Bone marrow (tissue), 2 donors: Measurements from ENCODE around the gene PTPRA.
"Not testable (repeated sequence)": the region's sequence is repeated elsewhere in the genome, so short reads cannot be mapped to it uniquely, and the experiment has no call there.

Experiments used
- DNase-seq, 2 donors: peaks; one replicate each; lab custom pipeline; 2025; lab: John Stamatoyannopoulos, UW

The PTPRA gene

DNA sequence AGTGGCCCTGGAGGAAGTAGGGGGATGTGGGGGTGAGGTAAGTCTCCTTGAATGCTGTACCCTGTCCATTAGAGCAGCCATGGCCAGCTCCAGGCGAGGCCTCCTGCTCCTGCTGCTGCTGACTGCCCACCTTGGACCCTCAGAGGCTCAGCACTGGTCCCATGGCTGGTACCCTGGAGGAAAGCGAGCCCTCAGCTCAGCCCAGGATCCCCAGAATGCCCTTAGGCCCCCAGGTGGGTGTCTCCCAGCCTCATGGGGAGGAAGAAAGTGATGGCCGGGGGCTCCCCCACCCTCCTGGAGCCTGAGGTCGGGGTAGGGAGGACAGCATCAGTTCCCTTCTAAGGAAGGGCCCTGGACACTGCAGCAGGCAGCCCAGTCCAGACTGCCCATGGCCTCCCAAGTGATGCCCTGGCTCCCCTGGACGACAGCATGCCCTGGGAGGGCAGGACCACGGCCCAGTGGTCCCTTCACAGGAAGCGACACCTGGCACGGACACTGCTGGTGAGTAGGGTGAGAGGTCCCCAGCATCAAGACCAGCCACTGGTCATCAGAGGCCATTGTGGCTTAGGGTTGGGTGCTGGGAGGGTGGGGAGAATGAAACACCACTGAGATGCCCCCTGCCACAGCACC lies 171.2 kb downstream of the PTPRA start:
- DNase-seq, result no peak

DNA sequence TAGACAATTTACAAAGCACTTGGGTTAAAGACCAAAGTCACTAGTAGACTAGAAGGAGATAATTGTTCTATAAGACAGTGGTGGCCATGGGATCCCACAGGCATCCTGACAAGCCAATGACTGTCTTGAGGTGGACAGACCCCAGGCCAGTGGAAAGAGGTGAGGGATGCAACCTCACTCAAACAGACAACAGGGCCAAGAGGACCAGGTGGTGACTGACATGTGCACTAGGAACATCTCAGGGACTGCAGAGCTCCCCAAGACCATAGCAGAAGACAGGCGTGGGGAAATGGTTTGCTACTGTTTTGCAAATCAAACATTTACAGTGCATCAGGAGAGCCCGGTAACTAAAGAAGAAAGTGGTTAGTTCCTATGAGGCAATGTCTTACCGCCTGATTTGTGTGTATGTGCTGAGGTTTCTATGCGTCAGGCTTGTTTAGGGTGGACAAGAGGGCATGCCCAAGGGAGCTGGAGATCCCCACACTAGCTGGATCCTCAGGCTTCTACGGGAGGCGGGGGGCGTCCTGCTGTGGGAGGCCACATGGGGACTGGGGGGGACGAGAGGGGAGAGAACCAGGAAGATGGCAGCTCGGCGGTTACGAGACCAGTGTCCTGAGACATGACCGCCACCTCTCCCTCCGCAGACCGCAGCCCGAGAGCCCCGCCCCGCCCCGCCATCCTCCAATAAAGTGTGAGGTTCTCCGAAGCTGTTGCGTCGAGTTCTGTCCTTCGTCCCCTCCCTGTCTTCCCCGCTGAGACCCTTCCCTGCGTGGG lies 171.9 kb downstream of the PTPRA start:
- DNase-seq, result peak; percentile 43 to 96

DNA sequence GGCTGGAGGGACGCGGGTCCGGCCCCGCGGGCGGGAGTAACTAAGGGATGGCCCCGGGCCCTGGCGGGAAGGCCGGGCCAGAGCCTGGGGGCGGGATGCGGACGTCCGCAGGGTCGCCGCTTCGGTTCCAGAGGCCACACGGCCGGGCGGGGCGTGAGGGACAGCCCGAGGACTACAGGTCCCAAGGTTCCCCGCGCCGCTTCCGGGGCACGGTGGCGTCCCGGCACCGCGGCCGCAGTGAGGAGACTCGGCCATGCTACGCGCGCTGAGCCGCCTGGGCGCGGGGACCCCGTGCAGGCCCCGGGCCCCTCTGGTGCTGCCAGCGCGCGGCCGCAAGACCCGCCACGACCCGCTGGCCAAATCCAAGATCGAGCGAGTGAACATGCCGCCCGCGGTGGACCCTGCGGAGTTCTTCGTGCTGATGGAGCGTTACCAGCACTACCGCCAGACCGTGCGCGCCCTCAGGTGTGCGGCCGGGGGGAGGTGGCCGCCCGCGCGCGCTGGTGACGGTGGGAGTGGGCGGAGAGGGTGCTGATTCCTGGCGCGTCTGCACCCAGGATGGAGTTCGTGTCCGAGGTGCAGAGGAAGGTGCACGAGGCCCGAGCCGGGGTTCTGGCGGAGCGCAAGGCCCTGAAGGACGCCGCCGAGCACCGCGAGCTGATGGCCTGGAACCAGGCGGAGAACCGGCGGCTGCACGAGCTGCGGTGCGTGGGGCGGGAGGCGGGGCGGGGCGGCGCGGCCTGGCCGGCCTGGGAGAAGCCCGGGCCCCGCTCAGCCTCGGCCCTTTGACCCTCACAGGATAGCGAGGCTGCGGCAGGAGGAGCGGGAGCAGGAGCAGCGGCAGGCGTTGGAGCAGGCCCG lies 172.8 kb downstream of the PTPRA start, which contains the start of gene MRPS26:
MRPS26 (plus strand) TSS at position 237 of the 861 bp plus-strand sequence; CDS start at position 254, 17 bp downstream.
- peak; percentile 53 to 96 for DNase-seq

DNA sequence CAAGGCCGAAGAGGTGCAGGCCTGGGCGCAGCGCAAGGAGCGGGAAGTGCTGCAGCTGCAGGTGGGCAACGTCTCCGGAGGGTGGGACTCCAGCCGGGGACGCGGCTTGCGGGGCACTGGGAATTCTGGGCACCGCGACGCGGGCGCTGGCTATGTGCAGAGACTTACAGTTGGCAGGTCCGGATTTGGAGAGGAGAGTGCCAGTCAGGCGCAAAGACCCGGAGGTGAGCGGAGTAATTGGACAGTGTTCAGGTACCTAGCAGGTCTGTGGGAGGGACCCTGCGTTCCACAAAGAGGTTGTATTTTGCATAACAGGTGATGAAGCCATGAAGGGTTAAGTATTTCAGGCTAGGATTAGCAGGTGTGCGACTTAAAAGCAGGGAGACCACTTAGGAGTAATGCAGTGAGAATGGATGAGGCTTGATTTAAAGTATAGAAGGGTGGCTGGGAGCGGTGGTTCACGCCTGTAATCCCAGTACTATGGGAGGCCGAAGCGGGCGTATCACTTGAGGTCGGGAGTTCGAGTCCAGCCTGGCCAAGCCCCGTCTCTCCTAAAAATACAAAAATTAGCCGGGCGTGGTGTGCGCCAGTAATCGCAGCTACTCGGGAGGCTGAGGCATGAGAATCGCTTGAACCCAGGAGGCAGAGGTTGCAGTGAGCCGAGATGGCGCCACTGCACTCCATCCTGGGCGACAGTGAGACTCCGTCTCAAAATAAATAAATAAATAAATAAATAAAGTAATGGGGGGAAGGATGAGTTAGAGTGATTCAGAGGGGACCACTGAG lies 173.6 kb downstream of the PTPRA start:
- DNase-seq, result no peak

DNA sequence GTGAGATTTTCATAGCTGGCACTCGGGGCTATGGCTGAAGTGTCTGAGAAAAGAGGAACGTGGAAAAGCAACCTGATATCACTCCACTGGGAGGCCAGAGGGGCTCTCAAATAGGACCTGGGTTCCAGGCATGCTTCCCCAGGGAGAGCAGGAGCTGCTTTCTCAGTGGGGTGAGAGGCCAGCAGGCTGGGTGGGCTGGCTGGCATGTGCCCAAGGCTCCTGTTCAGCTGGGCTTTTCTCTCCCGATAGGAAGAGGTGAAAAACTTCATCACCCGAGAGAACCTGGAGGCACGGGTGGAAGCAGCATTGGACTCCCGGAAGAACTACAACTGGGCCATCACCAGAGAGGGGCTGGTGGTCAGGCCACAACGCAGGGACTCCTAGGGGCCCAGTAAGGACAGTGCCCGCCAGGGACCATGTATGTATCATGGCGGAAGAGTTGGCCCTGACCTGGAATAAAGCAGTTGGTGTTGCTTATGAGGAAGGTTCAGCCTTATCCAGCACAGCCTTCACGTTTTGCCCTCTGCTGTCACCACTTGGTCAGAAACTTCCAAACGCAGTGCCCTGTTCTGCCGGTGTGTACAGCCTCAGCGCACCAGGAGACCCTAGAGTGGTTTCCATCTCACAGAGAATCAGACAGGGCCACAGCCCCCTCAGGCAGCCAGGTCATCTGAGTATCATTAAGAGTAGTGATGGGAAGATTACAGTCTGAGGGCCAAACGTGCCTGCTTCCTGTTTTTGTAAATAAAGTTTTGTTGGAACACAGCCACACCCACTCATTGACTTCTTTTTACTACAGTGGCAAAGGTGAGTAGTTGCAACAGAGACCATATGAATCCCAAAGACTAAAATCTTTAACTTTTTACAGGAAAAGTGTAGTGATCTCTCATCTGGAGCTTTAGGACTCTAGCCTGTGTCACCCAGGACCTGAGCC lies 174.5 kb downstream of the PTPRA start:
- no peak for DNase-seq

DNA sequence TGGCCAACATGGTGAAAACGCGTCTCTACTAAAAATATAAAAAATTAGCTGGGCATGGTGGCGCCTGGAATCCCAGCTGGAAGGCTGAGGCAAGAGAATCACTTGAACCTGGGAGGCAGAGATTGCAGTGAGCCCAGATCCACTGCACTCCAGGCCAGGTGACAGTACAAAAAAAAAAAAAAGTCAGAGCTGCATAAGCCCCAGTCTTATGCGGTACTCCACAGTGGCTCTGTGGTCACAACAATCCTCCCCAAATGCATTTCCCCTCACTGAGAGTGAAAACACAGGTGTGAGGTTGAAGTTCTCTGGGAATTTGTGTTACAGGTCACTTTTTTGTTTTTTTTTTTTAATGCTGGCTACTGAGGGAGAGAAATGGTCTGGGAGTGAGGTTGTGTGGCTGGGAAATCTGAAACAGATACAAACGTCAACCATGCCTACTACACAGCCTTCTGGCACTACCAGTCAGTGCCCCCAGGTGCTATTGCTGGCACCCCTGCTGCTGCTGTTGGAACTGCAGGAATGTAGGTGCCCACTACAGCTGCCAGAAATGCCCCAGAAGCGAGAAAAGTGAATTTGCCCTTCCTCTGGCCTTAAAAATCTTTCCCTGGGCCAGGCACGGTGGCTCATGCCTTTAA lies 178.2 kb downstream of the PTPRA start:
- DNase-seq, result no peak

DNA sequence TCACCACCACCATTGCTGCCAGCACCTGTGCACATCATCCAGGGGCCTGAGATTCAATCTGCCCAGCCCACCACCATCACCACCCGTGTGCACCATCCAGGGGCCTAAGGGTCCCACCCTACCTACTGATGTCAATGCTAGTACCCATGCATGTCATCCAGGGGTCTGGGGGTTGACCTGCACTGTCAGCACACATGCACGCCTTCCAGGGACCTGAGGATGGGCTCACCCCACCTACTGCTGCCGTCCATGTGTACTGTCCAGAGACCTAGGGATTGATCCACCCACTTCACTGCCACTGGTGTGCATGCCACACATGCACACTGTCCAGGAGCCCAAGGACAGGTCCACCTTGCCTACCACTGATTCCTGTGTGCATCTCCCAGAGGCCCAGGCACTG lies 186.2 kb downstream of the PTPRA start:
- no peak for DNase-seq

DNA sequence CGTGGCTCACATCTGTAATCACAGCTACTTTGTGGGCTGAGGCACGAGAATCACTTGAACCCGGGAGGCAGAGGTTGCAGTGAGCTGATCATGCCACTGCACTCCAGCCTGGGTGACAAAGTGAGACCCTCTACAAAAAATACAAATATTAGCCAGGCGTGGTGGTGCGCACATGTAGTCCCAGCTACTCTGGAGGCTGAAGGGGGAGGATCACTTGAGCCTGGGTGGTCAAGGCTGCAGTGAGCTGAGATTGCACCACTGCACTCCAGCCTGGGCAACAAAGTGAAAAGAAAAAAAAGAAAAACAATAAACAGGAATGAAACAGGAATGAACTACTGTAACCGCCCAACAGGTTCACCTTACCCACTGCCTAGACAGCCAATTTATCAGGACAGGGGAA lies 190.8 kb downstream of the PTPRA start:
- DNase-seq, result not testable (repeated sequence)

DNA sequence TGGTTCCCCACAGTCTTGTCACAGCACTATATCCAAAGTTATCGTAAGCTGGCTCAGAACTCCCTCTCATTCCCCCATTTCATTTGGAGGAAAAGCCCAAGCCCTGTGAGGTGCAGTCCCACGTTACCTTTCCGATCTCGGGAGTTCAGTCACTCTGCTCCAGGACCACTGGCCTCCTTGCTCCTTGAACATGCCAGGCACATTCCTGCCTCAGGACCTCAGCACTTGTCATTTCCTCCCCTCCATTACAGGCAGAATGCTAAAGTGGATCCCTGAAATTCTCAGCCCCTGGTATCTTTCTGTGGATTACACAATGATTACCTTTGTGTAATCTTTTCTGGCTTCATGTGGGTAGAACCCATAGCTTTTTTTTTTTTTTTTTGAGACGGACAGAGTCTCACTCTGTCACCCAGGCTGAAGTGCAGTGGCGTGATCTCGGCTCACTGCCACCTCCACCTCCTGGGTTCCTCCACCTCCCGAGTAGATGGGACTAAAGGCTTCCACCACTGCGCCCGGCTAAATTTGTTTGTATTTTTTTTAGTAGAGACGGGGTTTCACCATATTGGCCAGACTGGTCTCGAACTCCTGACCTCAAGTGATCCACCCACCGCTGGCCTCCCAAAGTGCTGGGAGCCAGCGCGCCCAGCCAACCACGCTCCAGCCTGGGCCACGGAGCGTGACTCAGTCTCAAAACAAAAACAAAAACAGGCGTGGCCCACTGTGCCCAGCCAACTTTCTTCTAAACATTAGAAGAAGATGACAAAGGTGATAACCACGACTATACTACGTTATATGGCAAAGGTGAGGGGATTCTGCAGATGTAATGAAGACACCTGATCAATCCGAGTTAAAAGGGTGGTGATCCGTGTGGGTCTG lies 194.1 kb downstream of the PTPRA start:
- DNase-seq, result no peak

DNA sequence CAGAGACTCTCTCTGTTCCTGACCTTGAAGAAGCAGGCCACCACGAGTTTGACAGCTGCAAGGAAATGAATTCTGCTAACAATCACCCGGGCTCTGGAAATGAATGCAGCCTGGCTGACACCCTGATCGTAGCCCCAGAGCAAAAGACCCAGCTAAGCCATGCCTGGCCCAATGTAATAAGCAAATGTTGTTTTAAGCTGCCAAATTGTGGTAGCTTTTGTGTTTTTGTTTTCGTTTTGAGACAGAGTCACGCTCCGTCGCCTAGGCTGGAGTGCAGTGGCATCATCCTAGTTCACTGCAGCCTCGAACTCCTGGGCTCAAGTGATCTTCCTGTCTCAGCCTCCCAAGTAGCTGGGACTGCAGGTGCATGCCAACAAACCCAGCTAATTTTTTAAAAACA lies 194.8 kb downstream of the PTPRA start:
- DNase-seq, result no peak

DNA sequence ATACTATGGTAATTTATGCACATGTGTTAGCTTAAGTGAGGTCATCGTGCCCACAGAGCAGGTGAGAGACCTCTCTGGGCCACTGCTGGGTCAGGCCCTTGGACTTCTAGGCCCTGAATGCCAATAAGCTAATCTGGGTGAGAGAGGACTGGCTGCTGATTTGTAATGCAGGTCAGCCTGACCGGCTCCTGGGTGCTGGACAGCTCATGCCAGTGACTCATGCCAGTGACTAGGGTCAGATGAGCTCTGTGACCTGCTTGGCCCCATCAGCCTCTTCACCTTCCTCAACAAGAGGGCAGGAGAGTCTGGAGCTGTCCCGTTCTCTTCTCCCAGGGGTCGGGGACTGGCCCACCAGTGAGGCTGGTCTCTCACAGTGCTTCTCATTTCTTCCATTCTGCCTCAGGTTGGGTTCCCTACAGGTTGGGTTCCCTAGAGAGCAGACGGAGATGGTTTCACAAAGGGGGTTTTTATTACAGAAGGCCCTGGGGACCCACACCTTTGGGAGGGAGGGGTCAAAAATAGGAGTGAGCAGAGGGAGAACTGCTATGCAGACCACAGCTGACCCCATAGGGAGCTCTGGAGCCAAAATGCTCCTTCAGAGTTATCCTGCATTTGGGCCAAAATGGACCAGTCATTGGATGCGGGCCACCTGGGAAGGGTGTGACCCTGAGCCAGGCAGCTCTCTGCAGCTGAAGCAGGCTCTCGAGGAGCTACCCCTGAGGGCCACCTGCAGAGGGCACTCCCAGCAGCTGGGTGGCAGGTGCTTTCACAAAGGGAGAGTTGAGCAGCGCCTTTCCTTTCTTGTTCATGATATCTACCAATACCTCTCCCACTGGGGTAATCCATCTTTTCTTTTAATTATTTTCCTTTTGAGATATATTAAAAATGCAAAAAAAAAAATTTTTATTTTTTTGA lies 196.0 kb downstream of the PTPRA start:
- no peak for DNase-seq

DNA sequence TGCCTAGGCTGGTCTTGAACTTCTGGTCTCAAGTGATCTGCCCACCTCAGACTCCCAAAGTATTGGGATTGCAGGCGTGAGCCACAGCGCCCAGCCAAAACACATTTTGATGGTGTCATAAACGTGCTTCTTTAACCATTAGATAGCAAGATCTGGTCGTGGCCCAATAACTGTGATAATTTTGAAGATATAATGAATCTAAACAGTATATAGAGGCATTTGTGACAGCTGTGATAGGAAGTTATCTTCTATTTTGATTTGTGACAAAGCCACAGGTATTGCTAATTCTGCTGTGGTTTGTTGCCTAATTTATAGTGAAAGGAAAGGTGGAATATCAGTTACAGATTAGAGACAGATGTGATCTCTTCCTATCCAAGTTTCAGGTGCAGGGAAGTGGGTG lies 197.4 kb downstream of the PTPRA start:
- no peak for DNase-seq

DNA sequence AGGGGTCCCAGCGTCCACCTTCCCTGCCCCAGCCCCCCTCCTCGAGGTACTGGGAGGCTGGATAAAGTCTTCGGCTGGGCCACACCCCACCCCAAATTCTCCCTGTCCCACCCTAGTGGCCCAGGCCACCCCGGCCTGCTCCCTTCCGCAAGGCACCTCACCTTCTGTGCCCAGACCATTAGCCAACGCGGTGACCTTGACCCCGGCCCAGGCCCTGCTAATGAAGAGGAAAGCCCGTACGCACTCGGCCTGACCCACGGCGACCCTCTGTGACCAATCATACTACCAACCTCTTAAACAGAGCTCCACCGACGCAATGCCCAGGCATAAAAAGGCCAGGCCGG lies 198.0 kb downstream of the PTPRA start:
- no peak for DNase-seq

DNA sequence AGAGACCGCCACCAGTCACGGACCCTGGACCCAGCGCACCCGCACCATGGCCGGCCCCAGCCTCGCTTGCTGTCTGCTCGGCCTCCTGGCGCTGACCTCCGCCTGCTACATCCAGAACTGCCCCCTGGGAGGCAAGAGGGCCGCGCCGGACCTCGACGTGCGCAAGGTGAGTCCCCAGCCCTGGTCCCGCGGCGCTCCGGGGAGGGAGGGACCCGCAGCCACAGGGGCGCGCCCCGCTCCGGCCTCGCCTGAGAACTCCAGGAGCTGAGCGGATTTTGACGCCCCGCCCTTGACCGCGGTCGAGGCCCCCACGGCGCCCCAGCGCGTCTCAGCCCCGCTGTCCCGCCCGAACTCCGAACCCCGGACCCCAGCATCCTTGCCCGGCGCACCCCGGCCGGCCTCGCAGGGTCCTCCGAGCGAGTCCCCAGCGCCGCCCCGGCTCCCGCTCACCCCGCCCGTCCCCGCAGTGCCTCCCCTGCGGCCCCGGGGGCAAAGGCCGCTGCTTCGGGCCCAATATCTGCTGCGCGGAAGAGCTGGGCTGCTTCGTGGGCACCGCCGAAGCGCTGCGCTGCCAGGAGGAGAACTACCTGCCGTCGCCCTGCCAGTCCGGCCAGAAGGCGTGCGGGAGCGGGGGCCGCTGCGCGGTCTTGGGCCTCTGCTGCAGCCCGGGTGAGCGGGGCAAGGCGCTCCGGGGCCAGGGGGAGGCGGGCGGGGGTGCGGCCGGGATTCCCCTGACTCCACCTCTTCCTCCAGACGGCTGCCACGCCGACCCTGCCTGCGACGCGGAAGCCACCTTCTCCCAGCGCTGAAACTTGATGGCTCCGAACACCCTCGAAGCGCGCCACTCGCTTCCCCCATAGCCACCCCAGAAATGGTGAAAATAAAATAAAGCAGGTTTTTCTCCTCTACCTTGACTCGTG lies 198.6 kb downstream of the PTPRA start, which contains the start of gene OXT:
OXT (plus strand) TSS at position 11 of the 920 bp plus-strand sequence; CDS start at position 47, 36 bp downstream.
- peak in 1 of 2 donors; percentile 77 for DNase-seq

DNA sequence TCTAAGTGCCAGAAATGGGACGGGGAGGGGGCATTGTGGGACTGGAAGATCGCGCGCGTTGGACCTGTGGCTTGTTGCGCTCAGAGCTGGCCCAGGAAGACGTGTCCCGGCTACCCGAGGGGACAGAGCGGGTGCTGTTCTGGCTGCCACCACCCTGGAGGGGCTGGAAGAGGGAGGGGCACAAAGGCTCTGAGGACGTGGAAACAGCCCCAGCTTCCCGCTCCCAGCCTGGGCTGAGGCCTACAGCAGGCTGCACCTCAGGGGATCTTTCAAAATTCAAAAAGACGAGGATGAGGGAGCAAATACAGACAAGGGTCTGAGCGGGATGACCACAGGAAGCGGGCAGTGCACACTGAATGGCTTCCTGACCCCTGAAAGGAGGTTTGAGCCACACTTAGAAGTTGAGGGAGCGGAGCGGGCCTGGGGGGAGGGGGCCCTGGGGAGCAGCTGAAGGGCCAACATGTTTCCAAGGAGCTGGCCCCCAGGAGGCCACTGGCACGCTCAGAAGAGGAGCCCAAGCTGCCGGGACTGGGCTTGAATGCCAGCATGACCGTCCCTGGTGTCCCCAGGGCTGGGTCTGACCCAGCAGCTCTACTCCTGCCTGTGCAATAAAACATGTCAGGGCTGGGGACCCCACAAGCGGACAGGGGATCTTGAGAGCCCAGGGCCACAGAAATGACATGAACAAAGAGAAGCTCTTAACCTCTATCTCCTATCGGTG lies 199.4 kb downstream of the PTPRA start:
- no peak for DNase-seq

DNA sequence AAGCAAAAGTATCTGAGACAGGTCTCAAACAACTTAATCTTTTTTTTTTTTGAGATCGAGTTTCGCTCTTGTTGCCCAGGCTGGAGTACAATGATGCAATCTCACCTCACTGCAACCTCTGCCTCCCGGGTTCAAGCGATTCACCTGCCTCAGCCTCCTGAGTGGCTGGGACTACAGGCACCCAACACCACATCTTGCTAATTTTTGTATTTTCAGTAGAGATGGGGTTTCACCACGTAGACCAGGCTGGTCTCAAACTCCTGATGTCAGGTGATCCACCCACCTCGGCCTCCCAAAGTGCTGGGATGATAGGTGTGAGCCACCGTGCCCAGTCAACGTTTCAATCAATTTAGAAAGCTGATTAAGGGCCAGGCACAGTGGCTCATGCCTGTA lies 200.0 kb downstream of the PTPRA start:
- not testable (repeated sequence) for DNase-seq
